Prostate gland (tissue), 2 donors: ENCODE results near the gene STRIP1.

Source experiments
- CTCF ChIP-seq, 4 experiments: fragments of 200-600 bp in 2 of 4; fragments of 450-650 bp in 2 of 4; sonication (generic) in 2 of 4; IDR thresholded peaks; 1 replicate in 3 of 4; 2 replicates in 1 of 4; pipeline ENCODE4 v1.5.1; 2016 to 2019; ENCODE audit warnings: antibody characterized with exemption in 4 of 4, mild to moderate bottlenecking in 2 of 4, moderate library complexity in 2 of 4
- POLR2A ChIP-seq: fragments of 450-650 bp; IDR thresholded peaks from one replicate; pipeline ENCODE4 v1.6.1; 2016; ENCODE audit warnings: antibody characterized with exemption, mild to moderate bottlenecking
- POLR2AphosphoS5 ChIP-seq: sonication (generic); formaldehyde crosslinking; IDR thresholded peaks from one replicate; pipeline ENCODE4 v1.6.1; 2017; ENCODE audit warnings: antibody characterized with exemption

DNA sequence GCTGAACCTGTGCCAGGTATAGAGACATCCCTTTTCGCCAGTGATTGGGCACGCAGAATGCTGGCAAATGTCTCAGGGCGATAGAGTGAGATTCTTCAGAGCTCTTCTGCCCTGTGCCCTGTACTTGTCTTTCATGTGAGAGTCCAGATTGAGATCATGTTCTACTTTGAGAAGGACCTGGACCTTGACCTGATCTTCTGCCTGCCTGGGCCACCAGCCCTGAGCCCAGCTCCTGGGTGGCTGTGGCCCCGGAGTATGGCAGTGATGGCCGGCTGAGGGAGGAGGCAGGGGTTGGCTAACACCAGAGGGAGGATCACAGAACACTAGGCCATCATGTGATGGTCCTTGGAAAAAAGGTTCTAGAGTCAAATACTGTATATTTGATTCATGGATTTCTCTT, 13.8 kb downstream of the STRIP1 start:
- TF ChIP-seq CTCF (IDR thresholded peaks at IDR 0.05) (no peak), POLR2AphosphoS5 (no peak), POLR2A (no peak)
